LNCAP (cell line): ENCODE measurements around the gene AGRP.

Source experiments
- TF ChIP-seq, protein P1 (sequence below): fragments of 450-650 bp; IDR thresholded peaks from 2 replicates; pipeline ENCODE4 v1.5.1; 2017; ENCODE audit warnings: mild to moderate bottlenecking

The AGRP gene

DNA sequence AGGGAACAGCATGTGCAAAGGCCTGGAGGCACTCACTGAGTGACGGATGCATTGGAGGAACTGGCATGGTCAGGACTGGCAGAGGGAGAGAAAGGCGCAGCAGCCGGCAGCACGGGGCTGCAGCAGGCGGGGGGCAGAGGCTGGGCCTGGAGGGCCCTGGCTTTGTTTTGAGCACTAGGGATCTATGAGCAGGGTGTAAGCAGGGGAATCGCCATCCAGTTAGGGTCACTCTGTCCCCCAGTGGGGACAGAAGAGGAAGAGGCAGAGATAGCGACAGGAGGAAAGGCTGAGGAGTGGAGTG lies 38.3 kb downstream of the AGRP start:
- TF ChIP-seq, protein P1, sequence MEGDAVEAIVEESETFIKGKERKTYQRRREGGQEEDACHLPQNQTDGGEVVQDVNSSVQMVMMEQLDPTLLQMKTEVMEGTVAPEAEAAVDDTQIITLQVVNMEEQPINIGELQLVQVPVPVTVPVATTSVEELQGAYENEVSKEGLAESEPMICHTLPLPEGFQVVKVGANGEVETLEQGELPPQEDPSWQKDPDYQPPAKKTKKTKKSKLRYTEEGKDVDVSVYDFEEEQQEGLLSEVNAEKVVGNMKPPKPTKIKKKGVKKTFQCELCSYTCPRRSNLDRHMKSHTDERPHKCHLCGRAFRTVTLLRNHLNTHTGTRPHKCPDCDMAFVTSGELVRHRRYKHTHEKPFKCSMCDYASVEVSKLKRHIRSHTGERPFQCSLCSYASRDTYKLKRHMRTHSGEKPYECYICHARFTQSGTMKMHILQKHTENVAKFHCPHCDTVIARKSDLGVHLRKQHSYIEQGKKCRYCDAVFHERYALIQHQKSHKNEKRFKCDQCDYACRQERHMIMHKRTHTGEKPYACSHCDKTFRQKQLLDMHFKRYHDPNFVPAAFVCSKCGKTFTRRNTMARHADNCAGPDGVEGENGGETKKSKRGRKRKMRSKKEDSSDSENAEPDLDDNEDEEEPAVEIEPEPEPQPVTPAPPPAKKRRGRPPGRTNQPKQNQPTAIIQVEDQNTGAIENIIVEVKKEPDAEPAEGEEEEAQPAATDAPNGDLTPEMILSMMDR = no peak

DNA sequence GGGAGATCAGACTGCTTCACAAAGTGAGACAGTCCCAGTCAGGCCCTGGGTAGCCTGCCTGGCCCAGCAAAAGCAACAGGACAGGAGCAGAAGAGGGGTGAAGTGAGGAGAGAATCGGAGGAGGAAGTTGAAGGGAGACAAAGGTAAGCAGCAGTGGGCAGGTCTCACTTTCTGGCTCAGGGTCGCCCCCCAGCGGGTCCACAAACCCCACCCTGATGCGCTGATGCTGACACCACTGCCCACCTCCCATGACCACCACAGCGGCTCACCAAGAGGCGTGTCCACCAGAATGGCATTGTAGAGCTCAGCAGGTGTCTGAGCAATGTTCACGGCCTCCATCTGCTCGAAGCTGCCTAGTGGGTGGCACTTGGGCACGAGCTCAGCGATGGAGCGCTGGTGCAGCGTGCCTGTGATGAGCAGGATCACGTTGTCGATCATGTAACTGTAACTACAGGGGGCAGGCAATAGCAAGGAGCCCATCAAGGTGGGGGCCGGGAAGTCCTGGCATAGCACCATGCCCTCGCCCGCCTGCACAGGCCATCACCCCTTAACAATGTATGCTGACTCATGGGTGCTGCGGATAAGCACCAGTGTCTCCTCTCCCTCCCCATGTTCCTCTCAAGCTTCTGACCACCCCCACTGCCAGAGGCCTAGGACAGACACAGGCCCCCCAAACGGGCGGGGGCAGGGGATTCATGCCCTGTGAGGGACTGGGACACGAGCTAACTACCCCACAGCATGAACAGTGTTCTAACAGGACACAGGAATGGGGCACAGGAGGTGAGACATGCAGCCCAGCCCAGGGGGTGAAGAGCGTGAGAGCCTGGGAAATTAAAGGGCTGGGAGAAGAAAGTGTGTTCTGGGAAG lies 38.9 kb downstream of the AGRP start:
- TF ChIP-seq, protein P1 = no peak

DNA sequence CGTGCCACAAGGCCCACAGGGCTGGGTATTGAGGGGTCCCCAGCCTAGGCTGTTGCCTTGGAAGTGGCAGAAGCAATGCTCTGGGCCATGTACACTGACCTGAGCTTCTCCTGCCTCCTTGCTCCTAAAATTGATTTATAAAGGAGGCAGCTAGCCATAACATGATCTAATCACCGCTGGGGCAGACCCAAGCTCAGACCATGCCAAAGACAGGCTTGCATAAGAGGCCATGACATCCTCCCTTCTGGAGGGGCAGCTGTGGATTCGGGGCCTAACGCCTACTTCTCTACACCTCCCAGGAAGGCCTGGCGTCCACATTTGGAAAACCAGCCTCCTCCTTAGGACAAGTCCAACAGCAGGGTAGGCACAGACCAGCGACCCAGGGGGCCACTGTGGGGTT lies 40.1 kb downstream of the AGRP start:
- TF ChIP-seq, protein P1 = no peak

DNA sequence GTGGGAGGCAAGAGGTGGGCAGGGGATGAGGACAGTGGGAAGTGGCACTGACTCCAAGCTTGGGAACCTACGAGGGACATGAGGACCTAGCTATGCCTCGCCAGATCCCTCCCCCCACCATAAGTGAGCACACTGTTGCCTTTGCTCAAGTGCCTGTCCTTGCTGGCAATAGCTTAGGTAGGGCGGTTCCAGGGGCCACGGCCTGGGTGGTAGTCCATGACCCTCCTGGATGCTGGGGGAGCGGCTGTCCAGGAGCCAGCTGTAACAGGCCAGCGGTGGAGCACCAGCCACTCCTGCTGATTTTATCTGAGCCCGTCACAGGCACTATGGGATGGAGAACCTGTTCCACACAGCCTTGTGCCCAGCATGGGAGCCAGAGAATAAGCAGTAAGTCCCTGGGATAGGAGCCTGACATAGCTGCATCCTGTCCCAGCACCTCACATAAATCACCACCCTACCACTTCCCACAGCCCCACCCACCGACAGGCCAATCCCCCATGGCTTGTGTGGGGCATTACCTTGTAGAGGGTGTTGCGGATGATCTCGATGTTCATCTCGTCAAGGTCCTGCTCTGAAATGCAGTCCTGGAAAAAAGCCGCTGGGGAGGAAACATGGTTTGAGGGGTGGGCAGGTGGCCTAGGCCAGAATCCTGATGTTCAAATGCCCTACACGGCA lies 40.6 kb downstream of the AGRP start:
- TF ChIP-seq, protein P1 = no peak

DNA sequence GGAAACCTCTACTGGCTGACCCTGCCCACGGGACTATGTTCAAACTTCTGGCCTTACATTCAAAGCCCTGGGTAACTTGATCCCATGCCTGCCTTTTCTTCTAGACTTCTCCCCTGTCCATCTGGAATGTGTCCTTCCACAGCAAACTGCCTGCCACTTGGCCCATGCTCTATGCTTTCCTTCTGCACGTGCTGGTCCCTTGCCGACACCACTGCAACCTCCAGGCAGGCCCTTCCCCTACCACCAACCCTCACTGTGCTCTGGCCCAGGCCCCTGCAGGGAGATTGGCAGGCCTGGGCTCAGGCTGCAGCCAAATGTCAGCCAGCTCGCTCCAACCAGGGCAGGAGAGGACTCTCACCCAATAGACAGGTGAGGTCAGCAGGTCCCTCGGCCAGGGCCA lies 41.4 kb downstream of the AGRP start:
- TF ChIP-seq, protein P1 = no peak

DNA sequence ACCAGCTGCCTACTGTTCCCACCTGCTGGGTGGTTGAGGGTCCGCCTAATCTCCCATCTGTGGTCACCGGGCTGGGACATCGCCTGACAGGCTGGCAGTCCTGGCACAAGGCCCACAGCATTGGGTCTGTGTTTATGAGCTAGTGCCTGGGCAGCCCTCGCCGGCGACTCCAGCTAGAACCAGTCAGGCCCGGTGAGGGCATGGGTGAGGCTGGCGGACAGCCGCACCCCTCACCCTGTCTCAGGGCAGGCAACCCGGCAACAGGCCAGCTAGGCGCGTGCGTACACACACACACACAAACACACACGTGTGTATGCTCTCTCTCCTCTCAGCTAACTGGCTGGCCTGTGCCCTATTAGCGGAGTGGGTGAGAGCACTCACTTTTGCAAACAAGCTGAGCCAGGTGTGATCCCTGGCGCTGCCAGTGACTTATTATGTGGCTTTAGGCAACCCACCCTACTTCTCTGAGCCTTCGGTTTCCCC lies 42.0 kb downstream of the AGRP start:
- TF ChIP-seq, protein P1 = no peak

DNA sequence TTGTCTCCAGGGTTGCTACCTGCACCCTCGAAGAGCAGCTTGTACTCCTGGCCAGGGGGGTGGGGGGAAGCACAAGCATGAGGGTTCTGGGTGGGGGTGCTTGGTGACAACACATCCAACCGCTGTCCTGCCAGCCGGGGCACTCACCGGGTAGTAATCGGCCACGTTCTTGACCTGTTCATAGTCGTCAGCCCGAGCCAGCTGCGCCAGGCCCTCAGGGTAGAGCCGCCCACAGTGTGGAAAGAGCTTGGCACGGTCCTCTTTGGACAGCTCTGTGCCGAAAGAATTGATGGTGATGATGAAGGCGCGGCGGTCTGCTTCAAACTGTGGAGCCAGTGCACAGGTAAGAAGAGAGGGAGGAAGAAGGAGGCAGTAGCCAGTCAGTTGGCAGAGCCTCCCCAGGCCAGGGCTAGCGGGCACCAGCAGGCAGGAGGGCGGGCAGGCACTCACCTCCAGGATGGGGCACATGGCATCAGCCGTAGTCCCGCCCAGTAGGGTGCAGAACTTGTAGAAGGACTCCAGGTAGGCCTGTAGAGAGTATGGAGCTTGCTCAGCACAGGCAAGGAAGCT lies 44.4 kb downstream of the AGRP start:
- TF ChIP-seq, protein P1 = no peak
